Sigmoid colon (tissue), 7 donors: Measurements from ENCODE around the gene CASKIN1. TPM values are rescaled to one million over a fixed set of nuclear protein-coding genes. Genes with fewer than 3 reads are reported as not detected.

Experiments used
- DNase-seq: peaks from one replicate; pipeline ENCODE4 v3.0.0-alpha.2; 2019
- H3K27ac ChIP-seq, 4 donors: fragments of 200-600 bp; sonication (generic); one replicate each; pipeline ENCODE4 v1.5.1; 2016 to 2019; ENCODE audit warnings: mild to moderate bottlenecking in 1 of 4
- H3K27me3 ChIP-seq, 3 donors: fragments of 200-600 bp; sonication (generic); one replicate each; pipeline ENCODE4 v1.5.1; 2019; ENCODE audit warnings: mild to moderate bottlenecking in 1 of 3
- H3K36me3 ChIP-seq, 4 donors: fragments of 200-600 bp; sonication (generic); one replicate each; pipeline ENCODE4 v1.5.1; 2016 to 2019
- H3K4me1 ChIP-seq, 4 donors: fragments of 200-600 bp; sonication (generic); one replicate each; pipeline ENCODE4 v1.5.1; 2017 to 2019
- H3K4me3 ChIP-seq, 4 donors: fragments of 200-600 bp; sonication (generic); one replicate each; pipeline ENCODE4 v1.5.1; 2017 to 2019; ENCODE audit warnings: mild to moderate bottlenecking in 2 of 4, moderate library complexity in 1 of 4
- H3K9me3 ChIP-seq, 4 donors: fragments of 200-600 bp in 3 of 4; sonication (generic) in 3 of 4; one replicate each; pipeline versions ENCODE4 v1.5.1 to v1.6.1; 2013 to 2019
- EP300 ChIP-seq, 4 donors: sonication (generic); formaldehyde crosslinking; IDR thresholded peaks; one replicate each; pipeline ENCODE4 v1.6.1; 2017; ENCODE audit warnings: antibody characterized with exemption in 4 of 4
- POLR2A ChIP-seq, 2 donors: fragments of 450-650 bp; IDR thresholded peaks; one replicate each; pipeline ENCODE4 v1.6.1; 2016; ENCODE audit warnings: antibody characterized with exemption in 2 of 2, mild to moderate bottlenecking in 2 of 2, moderate library complexity in 2 of 2
- POLR2AphosphoS5 ChIP-seq, 4 donors: sonication (generic); formaldehyde crosslinking; IDR thresholded peaks; one replicate each; pipeline ENCODE4 v1.6.1; 2017; ENCODE audit warnings: antibody characterized with exemption in 4 of 4
- WGBS, 2 donors: extraction: QIAGEN DNeasy Blood & Tissue Kit; methylation state at CpG; one replicate each; pipeline ENCODE4 v1.1.7; 2013; 5-methylcytosine and 5-hydroxymethylcytosine counted together
- intact Hi-C: fragments of 100-400 bp; cut with DNase I; formaldehyde crosslinking; loops from one replicate; pipeline ENCODE4 v1.15.1; 2023
- polyA plus RNA-seq, 3 donors: library from polyadenylated mRNA; stranded (reverse); fragments of 200-250 nt; gene quantifications; one replicate each; pipeline ENCODE4 v1.2.3, GENCODE V29; 2013
- total RNA-seq, 4 donors: library from RNA; depleted of rRNA; stranded (reverse); fragments of >200 nt; gene quantifications; one replicate each; pipeline ENCODE4 v1.1.0, GENCODE V29; 2016
- TF ChIP-seq, protein P1 (sequence below), 4 experiments: fragments of 450-650 bp in 3 of 4; fragments of 200-600 bp in 1 of 4; IDR thresholded peaks; one replicate each; pipeline ENCODE4 v1.5.1; 2016 to 2019; ENCODE audit warnings: antibody characterized with exemption in 4 of 4, mild to moderate bottlenecking in 3 of 4, moderate library complexity in 2 of 4
- donor health status: healthy with polysubstance abuse.
- donor health status: Bipolar disorder and iron deficiency.
- donor health status: healthy.

CASKIN1 gene
- total and polyA plus RNA-seq, 7 donors: under 0.01 to 0.55 (median 0.31) TPM; not detected in 1

DNA sequence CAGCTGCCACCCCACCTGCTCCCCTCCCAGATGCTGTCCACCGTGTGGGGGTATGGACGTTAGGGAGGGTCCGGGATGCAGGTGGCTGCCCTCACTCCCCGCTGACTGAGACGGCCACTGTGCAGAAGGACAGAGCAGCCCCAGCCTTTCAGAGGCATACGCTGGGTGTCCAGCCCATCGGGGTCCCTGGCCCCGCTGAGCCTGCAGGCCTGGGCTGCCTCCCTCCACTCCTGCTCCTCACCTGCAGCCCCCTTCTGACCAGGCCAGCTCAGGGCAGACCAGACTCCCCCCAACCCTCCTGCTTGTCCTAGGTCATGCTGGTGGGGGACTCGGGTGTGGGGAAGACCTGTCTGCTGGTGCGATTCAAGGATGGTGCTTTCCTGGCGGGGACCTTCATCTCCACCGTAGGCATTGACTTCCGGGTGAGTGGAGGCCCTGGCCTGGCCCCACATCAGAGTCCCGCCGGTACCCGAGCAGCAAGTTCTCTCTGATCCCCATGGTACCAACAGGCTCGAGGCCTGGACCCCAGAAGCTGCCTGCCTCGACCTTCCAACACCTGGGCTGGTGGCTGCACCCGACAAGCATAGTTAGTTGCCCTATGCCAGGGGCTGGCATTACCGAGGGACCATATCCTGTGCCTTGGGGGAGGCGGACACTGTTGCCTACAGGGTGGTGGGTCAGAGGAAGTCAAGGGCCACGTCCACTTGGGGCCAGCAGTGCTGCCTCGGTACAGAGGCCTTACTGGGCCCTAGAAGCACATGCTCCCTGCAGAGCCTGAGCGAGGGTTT lies 46.6 kb downstream of the CASKIN1 start:
- no peak for DNase-seq
- H3K27me3 ChIP-seq: no peaks in the 10 kb centered on the region
- no peak overlapping the region for H3K27ac ChIP-seq
- intact Hi-C loops: no loop called here
- H3K36me3 ChIP-seq: peaks cover 0 to 8% (median 2%) of the 10 kb centered on the region in 4 donors
- TF ChIP-seq, protein P1, sequence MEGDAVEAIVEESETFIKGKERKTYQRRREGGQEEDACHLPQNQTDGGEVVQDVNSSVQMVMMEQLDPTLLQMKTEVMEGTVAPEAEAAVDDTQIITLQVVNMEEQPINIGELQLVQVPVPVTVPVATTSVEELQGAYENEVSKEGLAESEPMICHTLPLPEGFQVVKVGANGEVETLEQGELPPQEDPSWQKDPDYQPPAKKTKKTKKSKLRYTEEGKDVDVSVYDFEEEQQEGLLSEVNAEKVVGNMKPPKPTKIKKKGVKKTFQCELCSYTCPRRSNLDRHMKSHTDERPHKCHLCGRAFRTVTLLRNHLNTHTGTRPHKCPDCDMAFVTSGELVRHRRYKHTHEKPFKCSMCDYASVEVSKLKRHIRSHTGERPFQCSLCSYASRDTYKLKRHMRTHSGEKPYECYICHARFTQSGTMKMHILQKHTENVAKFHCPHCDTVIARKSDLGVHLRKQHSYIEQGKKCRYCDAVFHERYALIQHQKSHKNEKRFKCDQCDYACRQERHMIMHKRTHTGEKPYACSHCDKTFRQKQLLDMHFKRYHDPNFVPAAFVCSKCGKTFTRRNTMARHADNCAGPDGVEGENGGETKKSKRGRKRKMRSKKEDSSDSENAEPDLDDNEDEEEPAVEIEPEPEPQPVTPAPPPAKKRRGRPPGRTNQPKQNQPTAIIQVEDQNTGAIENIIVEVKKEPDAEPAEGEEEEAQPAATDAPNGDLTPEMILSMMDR (IDR thresholded peaks at IDR 0.05): no peak
- TF ChIP-seq POLR2AphosphoS5 (IDR thresholded peaks at IDR 0.05) (no peak), POLR2A (IDR thresholded peaks at IDR 0.05) (no peak), EP300 (IDR thresholded peaks at IDR 0.05) (no peak)
- H3K9me3 ChIP-seq: no peaks in the 10 kb centered on the region
- no peak overlapping the region for H3K4me3 ChIP-seq
- 60 to 63% methylated on average over 24 of the region's 24 CpGs for WGBS, 2 donors
- peaks cover 0 to 70% (median 66%) of the 10 kb centered on the region in 4 donors for H3K4me1 ChIP-seq

DNA sequence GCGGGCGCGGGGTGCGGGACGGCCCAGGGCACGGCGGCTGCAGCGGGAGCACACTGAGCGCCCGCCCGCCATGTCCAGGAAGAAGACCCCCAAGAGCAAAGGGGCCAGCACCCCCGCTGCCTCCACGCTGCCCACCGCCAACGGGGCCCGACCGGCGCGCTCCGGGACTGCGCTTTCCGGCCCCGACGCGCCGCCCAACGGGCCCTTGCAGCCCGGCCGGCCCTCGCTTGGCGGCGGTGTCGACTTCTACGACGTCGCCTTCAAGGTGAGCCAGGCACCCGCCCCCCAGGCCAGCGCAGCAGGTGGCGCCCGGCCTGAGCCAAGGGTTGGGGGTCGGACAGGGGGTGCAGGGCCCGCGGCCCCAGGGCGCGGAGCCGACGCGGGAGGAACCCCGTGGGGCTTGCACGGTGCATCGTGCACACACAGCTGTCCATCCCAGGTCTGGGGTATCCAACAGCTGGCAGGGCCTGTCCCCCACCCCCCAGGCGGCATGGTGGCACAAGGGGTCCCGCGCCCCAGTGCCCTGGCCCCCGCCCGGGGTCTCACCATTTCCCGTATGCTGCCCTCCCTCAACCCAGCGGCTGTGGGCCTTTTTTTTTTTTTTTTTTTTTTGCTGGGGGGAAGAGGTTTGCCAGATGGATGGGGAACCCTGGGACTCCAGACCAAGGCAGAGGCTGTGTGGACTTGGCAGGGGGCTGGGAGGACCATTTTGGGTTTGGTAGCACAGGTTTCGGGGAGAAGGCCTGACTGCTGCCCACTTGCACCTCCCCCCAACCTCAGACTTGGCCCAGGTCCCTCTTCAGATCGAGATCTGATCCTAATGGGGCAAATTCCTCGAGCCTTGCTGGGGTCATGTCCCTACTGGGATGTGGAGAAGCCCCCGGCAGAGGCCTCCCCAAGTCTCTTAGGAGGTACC lies 47.4 kb downstream of the CASKIN1 start:
- no peak for DNase-seq
- no peak for TF ChIP-seq POLR2AphosphoS5 (IDR thresholded peaks at IDR 0.05)
- TF ChIP-seq, protein P1 (IDR thresholded peaks at IDR 0.05): no peak
- TF ChIP-seq POLR2A (IDR thresholded peaks at IDR 0.05): no peak
- no peak for TF ChIP-seq EP300 (IDR thresholded peaks at IDR 0.05)
- peak overlapping the region in 3 of 4 donors; percentile 52 to 76 (median 64) for H3K27ac ChIP-seq
- no peaks in the 10 kb centered on the region for H3K9me3 ChIP-seq
- H3K27me3 ChIP-seq: no peaks in the 10 kb centered on the region
- WGBS, 2 donors: 2% methylated on average over 62 of the region's 62 CpGs
- peaks cover 0 to 63% (median 59%) of the 10 kb centered on the region in 4 donors for H3K4me1 ChIP-seq
- H3K36me3 ChIP-seq: peaks cover 0 to 8% (median 2%) of the 10 kb centered on the region in 4 donors
- H3K4me3 ChIP-seq: peak overlapping the region in 3 of 4 donors; percentile 42 to 55 (median 53)
- intact Hi-C loops: no loop called here

DNA sequence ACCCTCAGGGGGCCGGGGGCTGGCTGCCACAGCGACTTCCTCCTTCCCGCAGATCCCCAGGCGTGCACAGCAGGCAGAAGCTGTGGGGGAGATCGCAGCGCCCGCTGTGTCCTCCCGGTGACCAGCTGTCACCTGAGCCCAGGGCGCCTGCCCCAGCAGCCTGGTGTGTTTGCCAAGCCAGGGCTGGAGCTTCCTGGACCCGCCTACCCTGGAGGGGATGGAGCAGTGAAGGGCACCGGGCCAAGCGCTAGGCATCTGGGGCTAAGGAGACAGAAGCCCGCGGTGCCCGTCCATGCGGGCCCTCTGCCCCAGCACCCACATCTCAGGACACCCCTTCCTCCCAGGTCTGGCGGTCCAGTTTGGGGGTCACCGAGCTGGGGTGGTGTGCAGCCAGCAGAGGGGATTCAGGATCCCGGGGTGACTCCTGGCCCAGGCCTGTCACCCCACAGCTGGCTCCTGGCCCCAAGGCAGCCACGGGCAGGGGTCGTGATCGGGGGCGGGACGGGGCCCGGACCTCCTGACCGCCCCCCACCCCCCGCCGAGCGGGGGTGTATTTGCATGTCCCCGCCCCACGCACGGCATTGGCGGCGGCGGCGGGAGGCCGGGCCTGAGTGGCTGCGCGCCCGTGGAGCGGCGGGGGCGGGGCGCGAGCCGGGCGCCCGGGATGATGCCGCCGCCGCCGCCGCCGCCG lies 48.3 kb downstream of the CASKIN1 start, which contains the start of gene RAB26:
Gene RAB26 (plus strand): TSS at position 645 of the 691 bp plus-strand sequence. CDS start 159 bp downstream, outside the sequence.
- intact Hi-C loops: no loop called here
- Histone ChIP-seq H3K36me3 (peaks cover 0 to 8% (median 2%) of the 10 kb centered on the region in 4 donors), H3K9me3 (no peaks in the 10 kb centered on the region), H3K27me3 (no peaks in the 10 kb centered on the region), H3K4me3 (peak within 1 kb of the TSS; percentile 21 to 55 (median 48)), H3K4me1 (peaks cover 0 to 55% (median 51%) of the 10 kb centered on the region in 4 donors), H3K27ac (peak within 1 kb of the TSS; percentile 75 to 82 (median 76))
- peak; percentile 93 for DNase-seq
- 2 to 3% methylated on average over 55 of the region's 55 CpGs for WGBS, 2 donors
- TF ChIP-seq EP300 (IDR thresholded peaks at IDR 0.05) (peak in 1 of 4 donors; percentile 21), POLR2AphosphoS5 (IDR thresholded peaks at IDR 0.05) (peak in 2 of 4 donors; percentile 33 to 34), POLR2A (IDR thresholded peaks at IDR 0.05) (no peak)
- TF ChIP-seq, protein P1 (IDR thresholded peaks at IDR 0.05): no peak

DNA sequence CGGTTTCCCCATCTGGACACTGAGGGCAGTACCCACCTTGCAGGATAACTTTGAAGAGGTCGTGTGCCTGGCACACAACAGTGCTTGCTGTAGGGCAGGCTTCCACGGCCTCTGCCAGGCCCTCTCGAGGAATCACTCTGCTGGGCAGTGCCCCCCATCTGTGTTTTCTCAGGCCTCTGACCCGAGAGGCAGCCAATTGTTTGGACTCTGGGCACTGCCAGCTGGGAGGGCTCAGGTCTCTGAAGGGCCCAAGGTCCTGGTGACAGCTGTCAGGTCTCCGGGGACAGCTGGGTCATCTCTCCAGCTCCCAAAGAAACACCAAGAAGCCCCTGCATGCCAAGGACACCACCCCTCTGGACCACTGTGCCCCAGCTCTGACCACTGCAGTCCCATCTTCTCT lies 49.0 kb downstream of the CASKIN1 start:
- intact Hi-C loops: no loop called here
- Histone ChIP-seq H3K4me1 (peaks cover 0 to 47% (median 43%) of the 10 kb centered on the region in 4 donors), H3K36me3 (peaks cover 0 to 8% (median 2%) of the 10 kb centered on the region in 4 donors), H3K9me3 (no peaks in the 10 kb centered on the region), H3K27me3 (no peaks in the 10 kb centered on the region), H3K4me3 (no peak overlapping the region), H3K27ac (peak overlapping the region; percentile 75 to 82 (median 76))
- DNase-seq: no peak
- no peak for TF ChIP-seq POLR2A (IDR thresholded peaks at IDR 0.05)
- WGBS, 2 donors: 51 to 76% methylated on average over 6 of the region's 6 CpGs
